Ectodermal cell (in vitro differentiated cells): ENCODE measurements around the gene SNX9.

Source experiments
- H3K27ac ChIP-seq: 2 replicates; pipeline ENCODE4 v1.7.0; 2013; ENCODE audit warnings: mild to moderate bottlenecking, low read depth, low read length; ENCODE audit not compliant: insufficient read depth, poor library complexity, severe bottlenecking
- H3K27me3 ChIP-seq: 2 replicates; pipeline ENCODE4 v1.7.0; 2013; ENCODE audit warnings: mild to moderate bottlenecking, low read length; ENCODE audit not compliant: insufficient read depth, control insufficient read depth, poor library complexity, severe bottlenecking
- H3K36me3 ChIP-seq: one replicate; pipeline ENCODE4 v1.7.0; 2013; ENCODE audit warnings: low read length; ENCODE audit not compliant: control insufficient read depth, insufficient read depth
- H3K4me1 ChIP-seq: one replicate; pipeline ENCODE4 v1.7.0; 2013; ENCODE audit warnings: low read length; ENCODE audit not compliant: control insufficient read depth, insufficient read depth
- H3K4me3 ChIP-seq: 2 replicates; pipeline ENCODE4 v1.7.0; 2013; ENCODE audit warnings: low read depth, low read length, control low read depth; ENCODE audit not compliant: insufficient read depth
- H3K9me3 ChIP-seq: 2 replicates; pipeline ENCODE4 v1.7.0; 2013; ENCODE audit warnings: mild to moderate bottlenecking, low read length, moderate library complexity; ENCODE audit not compliant: control insufficient read depth
- WGBS, 2 experiments: methylation state at CpG; one replicate each; pipeline ENCODE4 v1.1.7; 2013; ENCODE audit warnings: missing lambda C conversion rate in 2 of 2; 5-methylcytosine and 5-hydroxymethylcytosine counted together

Gene SNX9

DNA sequence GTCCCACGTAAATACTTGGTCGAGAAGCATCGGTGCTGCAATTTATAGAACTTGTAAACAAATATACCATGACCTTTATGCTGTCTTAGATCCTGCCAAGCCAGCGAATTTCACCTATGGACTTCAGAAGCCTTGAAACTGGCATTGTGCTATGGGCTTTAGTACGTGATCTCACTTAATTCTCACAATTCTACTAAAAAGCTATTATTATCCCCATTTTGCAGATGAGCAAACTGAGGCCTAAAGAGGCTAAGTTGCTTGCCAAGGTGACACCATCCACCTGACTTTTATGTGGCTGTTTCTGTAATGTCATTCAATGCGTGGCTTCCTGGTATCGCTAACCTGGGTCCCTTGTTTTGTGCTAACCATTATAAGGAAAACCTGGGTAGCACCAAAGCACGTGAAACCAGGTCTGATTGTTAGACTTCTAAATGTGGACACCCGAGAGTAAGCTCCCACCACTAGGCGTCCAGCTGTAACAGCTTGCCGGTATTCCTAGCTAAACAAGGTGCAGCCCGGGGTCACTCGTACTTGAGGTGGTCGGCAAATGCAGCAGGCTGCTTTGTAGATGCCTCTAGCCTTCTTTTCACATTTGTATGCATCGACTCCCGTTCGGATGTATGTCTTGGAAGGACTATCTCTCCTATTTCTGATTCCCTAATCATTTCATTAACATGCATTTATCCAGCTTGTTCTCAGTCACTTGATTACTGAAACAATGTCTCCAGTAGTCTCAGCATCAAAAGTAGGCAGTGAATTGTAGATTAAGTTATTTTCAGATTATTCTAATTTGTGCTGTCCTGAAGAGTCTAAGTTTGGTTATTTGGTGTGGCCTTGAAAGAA lies 159.7 kb downstream of the SNX9 start:
- H3K27me3 ChIP-seq: peaks cover 22% of the 10 kb centered on the region
- no peaks in the 10 kb centered on the region for H3K36me3 ChIP-seq
- H3K4me1 ChIP-seq: peaks cover 13% of the 10 kb centered on the region
- H3K27ac ChIP-seq: no peak overlapping the region
- 69 to 73% methylated on average over 17 of the region's 17 CpGs for WGBS, 2 experiments
- H3K9me3 ChIP-seq: no peaks in the 10 kb centered on the region
- peak overlapping the region; percentile 62 for H3K4me3 ChIP-seq

DNA sequence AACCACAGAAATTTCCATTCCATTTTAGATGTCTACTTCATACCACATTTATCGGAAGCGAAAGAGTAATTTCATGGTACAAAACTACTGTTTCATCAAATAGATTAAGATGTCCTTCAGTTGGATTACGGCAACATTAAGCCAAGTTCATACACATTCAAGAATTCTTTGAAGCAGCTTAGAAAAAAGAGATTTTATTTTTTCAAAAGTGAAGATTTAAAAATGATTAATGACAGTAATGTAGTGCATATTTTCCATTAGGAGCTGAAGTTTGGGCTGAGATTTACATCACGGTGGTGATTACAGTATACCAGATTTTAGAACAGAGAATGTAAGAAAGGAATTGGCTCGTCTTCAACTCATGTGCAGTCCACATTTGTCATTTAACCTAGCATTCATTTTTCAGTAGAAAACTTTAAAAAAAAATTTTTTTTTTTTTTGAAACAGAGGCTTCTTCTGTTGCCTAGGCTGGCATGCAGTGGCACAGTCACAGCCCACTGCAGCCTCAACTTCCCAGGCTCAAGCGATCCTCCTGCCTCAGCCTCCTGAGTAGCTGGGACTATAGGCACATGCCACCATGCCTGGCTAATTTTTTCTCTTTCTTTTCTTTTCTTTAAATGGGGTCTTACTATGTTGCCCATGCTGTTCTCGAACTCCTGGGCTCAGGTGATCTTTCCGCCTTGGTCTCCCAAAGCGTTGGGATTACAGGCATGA lies 160.5 kb downstream of the SNX9 start:
- Histone ChIP-seq H3K4me1 (peaks cover 13% of the 10 kb centered on the region), H3K27ac (no peak overlapping the region), H3K36me3 (no peaks in the 10 kb centered on the region), H3K27me3 (peaks cover 22% of the 10 kb centered on the region), H3K9me3 (no peaks in the 10 kb centered on the region), H3K4me3 (no peak overlapping the region)
- WGBS, 2 experiments: 95 to 96% methylated on average over 9 of the region's 9 CpGs

DNA sequence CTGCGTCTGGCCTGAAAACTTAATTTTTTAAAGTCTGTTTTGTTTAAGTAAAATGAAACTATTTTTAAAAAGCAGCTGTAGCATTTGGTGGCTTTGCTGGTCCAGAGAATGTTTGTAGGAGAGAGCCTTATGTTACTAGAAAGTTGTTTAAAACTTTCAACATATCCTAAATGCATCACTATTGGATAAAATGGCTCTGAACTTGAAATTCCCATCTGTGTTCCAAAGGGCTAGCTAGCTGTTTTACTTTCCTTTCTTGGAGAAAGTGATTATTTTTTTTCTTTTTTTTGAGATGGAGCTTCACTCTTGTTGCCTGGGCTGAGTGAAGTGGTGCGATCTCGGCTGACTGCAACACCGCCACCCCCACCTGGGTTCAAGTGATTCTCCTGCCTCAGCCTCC lies 161.1 kb downstream of the SNX9 start:
- Histone ChIP-seq H3K4me3 (no peak overlapping the region), H3K9me3 (no peaks in the 10 kb centered on the region), H3K27ac (no peak overlapping the region), H3K27me3 (peaks cover 22% of the 10 kb centered on the region), H3K4me1 (peaks cover 13% of the 10 kb centered on the region), H3K36me3 (no peaks in the 10 kb centered on the region)
- WGBS, 2 experiments: 95 to 100% methylated on average over 4 of the region's 4 CpGs

DNA sequence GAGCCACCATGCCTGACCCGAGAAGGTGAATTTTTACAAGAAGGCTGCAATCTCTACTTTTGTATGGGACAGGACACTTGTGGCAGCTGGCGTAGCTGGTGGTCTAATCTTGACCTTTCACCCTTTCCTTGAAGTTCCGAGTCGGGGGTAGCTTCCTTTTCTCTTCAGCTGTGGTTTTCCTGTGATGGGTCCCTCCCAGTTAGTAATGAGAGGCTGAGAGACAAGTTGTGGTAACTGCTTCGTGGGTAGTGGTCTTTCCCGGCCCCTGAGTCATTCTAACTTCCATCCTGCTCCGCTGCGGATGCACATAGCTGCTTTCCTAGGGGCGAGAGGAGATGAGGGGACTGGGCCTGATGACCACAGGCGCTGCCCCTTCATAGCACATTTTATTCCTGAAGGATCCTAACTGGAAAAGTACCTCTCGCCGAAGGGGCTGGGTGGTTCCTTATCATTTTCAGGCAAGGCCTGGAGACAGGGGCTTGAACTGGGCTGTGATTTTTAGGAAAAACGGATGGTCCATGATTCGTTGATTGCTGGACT lies 161.7 kb downstream of the SNX9 start:
- no peak overlapping the region for H3K27ac ChIP-seq

DNA sequence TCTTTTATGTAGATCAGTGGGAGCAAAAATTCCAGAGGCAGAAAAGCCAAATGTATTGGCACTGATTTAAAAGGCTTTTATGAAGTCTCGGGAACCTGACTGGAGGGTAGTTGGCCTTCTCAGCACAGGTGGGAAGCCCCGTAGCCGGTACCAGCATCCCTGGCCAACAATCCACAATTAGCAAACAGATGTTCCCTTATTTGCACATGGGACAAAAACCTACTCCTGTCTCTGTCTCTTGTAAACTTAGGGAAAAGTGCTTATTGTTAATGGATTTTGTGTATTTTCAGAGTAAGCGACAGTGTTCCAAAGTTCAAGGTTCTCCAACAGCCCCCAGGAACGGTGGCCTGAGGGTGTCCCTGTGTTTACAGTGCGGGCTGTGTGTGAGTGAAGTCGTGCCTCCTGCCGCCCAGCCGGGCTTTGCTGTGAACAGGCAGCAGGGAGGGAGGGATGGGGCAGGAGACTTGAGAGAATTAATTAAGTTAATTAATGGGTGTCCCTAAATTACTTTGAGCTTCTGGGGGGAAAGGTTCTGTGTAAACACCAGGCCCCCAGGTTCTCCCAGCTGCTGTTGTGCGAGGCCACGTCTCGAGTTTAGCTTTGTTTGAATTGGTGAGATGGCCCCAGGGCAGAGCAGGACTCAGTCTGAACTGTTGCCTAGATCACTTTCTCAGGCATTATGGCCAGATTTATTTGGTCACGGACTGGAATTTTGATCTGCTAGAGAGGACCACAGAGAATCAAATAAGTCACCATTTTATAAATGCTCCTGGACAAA lies 162.5 kb downstream of the SNX9 start:
- no peak overlapping the region for H3K4me3 ChIP-seq
- H3K4me1 ChIP-seq: peaks cover 20% of the 10 kb centered on the region
- H3K27ac ChIP-seq: no peak overlapping the region
- H3K36me3 ChIP-seq: no peaks in the 10 kb centered on the region
- WGBS, 2 experiments: 43 to 49% methylated on average over 13 of the region's 13 CpGs
- no peaks in the 10 kb centered on the region for H3K9me3 ChIP-seq
- H3K27me3 ChIP-seq: peaks cover 16% of the 10 kb centered on the region

More for the DNA sequence above, 161.7 kb downstream of the SNX9 start:
- no peaks in the 10 kb centered on the region for H3K36me3 ChIP-seq
- WGBS, 2 experiments: 83% methylated on average over 14 of the region's 14 CpGs
- no peaks in the 10 kb centered on the region for H3K9me3 ChIP-seq
- peaks cover 16% of the 10 kb centered on the region for H3K4me1 ChIP-seq
- no peak overlapping the region for H3K4me3 ChIP-seq
- peaks cover 22% of the 10 kb centered on the region for H3K27me3 ChIP-seq

DNA sequence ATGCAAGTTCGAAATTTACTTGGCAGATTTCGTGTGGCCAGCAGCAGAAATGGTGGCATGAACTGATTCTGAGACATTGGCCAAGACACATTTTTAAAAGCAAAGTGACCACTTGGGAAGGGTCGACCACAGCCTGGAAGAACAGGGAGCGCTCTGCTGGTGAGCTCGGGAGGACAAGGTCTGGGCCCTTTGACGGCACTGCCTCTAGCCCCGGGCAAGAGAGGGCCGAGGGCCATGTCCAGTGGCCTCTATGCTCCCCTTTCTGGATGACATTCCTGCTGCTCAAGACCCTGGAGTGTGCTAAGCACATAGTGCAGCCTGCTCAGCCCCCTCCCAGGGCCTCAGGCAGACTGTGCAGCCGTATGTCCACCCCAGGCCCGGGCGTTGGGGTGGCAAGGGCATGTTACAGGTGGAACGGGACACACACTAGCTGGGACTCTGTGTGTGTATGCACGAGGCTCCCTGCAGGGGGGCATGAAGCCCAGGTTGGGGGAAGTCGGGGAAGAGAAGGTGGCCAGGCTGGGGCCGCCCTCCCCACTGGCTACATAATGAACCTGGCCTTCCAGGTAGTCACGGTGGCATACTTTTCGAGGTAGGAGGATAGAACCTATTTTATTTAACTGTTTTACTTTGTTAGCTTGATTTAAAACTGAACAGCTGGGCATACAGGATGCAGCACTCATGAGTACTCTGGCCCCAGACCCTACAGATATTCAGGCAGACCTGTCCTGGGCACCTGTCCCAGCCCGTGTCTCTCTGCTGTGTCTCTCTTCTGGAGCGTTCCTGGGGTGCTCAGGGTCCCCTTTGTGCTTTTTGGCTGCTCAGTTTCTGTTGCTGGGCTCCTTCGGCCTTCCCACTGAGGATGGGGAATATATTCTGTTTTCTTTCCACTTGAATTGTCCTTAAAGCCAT lies 165.0 kb downstream of the SNX9 start:
- H3K9me3 ChIP-seq: no peaks in the 10 kb centered on the region
- H3K36me3 ChIP-seq: no peaks in the 10 kb centered on the region
- H3K27ac ChIP-seq: peak overlapping the region; percentile 2
- H3K4me1 ChIP-seq: peaks cover 20% of the 10 kb centered on the region
- no peak overlapping the region for H3K4me3 ChIP-seq
- no peaks in the 10 kb centered on the region for H3K27me3 ChIP-seq
- 86 to 87% methylated on average over 20 of the region's 20 CpGs for WGBS, 2 experiments

DNA sequence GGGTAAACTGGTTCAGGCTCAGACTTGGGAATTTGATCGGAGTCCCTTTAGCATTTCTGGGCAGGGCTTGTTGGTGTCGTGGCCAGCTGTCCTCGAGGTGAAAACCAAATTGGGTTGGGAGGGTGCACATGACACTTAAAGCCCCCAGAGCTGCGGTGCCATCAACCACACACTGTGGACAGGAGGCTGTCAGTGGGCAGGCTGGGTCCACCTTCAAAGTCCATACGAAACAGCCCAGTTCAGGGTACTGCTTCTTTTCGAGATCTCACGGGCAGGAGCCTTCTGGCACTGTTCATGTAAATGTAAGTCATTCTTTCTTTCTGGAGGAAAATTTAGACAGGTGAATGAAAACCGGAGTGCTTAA lies 165.6 kb downstream of the SNX9 start:
- Histone ChIP-seq H3K9me3 (no peaks in the 10 kb centered on the region), H3K27me3 (no peaks in the 10 kb centered on the region), H3K36me3 (no peaks in the 10 kb centered on the region), H3K4me1 (peaks cover 20% of the 10 kb centered on the region), H3K4me3 (no peak overlapping the region), H3K27ac (no peak overlapping the region)
- WGBS, 2 experiments: 91 to 92% methylated on average over 8 of the region's 8 CpGs

DNA sequence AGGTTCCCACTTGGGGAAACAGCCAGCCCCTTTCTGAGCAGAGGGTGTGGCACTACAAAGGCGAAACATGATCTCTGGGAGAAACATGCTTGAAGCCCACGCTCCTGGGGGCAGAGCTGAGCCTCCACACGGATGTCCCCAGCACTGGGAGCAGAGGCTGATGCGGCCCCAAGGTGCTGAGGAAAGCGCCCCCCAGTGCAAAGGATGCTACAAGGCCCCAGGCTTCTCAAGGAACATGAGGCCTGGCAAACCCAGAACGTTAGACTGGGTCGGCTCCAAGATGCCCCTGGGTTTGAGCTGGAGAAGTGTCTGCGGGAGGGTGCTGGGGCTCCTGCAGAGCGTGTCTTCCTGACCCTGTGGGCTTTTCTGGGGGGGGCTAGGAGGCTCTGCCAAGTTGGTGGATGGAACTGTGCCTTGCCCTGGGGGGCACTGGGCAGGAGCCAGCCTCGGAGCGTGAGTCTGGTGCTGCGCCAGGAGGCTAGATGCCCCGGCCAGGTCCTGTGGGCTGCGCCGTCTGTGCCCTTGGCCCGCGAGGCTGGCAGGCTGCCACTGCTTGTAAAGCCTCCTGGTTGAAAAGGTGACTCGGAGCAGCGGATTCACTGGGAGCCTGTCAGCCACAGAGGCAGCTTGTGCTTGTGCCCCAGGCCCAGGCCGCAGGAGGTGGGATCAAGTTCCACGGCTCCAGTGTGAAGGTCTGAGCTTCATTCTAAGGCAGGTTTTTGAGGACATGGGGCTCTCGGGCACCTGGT lies 166.7 kb downstream of the SNX9 start:
- WGBS, 2 experiments: 85% methylated on average over 22 of the region's 22 CpGs
- Histone ChIP-seq H3K9me3 (no peaks in the 10 kb centered on the region), H3K36me3 (no peaks in the 10 kb centered on the region), H3K27me3 (no peaks in the 10 kb centered on the region), H3K4me3 (no peak overlapping the region), H3K27ac (no peak overlapping the region), H3K4me1 (peaks cover 20% of the 10 kb centered on the region)
